ENCODE data around the gene HACD2.
"Not testable (repeated sequence)": the region's sequence is repeated elsewhere in the genome, so short reads cannot be mapped to it uniquely, and the experiment has no call there.

HACD2 gene

GRCh38 chr3:123488645-123489347, 96.1 kb downstream of the HACD2 start:
- no peak for TF ChIP-seq CTCF (IDR thresholded peaks at IDR 0.05; ENCODE audit: low read depth, low read length, missing control alignments)
- H3K4me3 ChIP-seq (ENCODE audit: low read depth, low read length): no peak overlapping the region
- no peak for DNase-seq (ENCODE audit: low read depth)

GRCh38 chr3:123487063-123487462, 97.8 kb downstream of the HACD2 start:
- DNase-seq (ENCODE audit: low read depth); H3K4me3 ChIP-seq (ENCODE audit: low read depth, low read length): not testable (repeated sequence)

- TF ChIP-seq CTCF (IDR thresholded peaks at IDR 0.05; ENCODE audit: low read depth, low read length, missing control alignments): no peak
- H3K4me3 ChIP-seq (ENCODE audit: low read depth, low read length): no peak overlapping the region
- no peak for DNase-seq (ENCODE audit: low read depth)
These were observed 98.4 kb downstream of the HACD2 start for GRCh38 chr3:123486460-123486859.

- no peak overlapping the region for H3K4me3 ChIP-seq (ENCODE audit: low read depth, low read length)
- no peak for DNase-seq (ENCODE audit: low read depth)
- no peak for TF ChIP-seq CTCF (IDR thresholded peaks at IDR 0.05; ENCODE audit: low read depth, low read length, missing control alignments)
These were observed 99.3 kb downstream of the HACD2 start for GRCh38 chr3:123485551-123485950.

GRCh38 chr3:123483146-123483545, 101.7 kb downstream of the HACD2 start:
- no peak for TF ChIP-seq CTCF (IDR thresholded peaks at IDR 0.05; ENCODE audit: low read depth, low read length, missing control alignments)
- no peak overlapping the region for H3K4me3 ChIP-seq (ENCODE audit: low read depth, low read length)
- DNase-seq (ENCODE audit: low read depth): no peak

- no peak for TF ChIP-seq CTCF (IDR thresholded peaks at IDR 0.05; ENCODE audit: low read depth, low read length, missing control alignments)
- no peak overlapping the region for H3K4me3 ChIP-seq (ENCODE audit: low read depth, low read length)
- no peak for DNase-seq (ENCODE audit: low read depth)
These were observed 103.0 kb downstream of the HACD2 start for GRCh38 chr3:123481722-123482457.

- no peak for TF ChIP-seq CTCF (IDR thresholded peaks at IDR 0.05; ENCODE audit: low read depth, low read length, missing control alignments)
- no peak for DNase-seq (ENCODE audit: low read depth)
- H3K4me3 ChIP-seq (ENCODE audit: low read depth, low read length): no peak overlapping the region
These were observed 103.8 kb downstream of the HACD2 start for GRCh38 chr3:123481071-123481470.
